AG10803 (cell line): ENCODE measurements around the gene PLXNA4.
A peak's percentile ranks its signal among the peaks of the same experiment; 100 is the strongest.

Experiments
- DNase-seq: peaks from one replicate; pipeline ENCODE4 v3.0.0; 2010; ENCODE audit warnings: low read depth
- H3K4me3 ChIP-seq: 2 replicates; pipeline ENCODE4 v1.5.1; 2011; ENCODE audit warnings: mild to moderate bottlenecking, low read length, control low read depth
- TF ChIP-seq, protein P1 (sequence below): conservative IDR thresholded peaks from 2 replicates; pipeline ENCODE4 v1.5.1; 2011; ENCODE audit warnings: mild to moderate bottlenecking, low read length, control low read depth, inconsistent platforms

PLXNA4 gene

DNA sequence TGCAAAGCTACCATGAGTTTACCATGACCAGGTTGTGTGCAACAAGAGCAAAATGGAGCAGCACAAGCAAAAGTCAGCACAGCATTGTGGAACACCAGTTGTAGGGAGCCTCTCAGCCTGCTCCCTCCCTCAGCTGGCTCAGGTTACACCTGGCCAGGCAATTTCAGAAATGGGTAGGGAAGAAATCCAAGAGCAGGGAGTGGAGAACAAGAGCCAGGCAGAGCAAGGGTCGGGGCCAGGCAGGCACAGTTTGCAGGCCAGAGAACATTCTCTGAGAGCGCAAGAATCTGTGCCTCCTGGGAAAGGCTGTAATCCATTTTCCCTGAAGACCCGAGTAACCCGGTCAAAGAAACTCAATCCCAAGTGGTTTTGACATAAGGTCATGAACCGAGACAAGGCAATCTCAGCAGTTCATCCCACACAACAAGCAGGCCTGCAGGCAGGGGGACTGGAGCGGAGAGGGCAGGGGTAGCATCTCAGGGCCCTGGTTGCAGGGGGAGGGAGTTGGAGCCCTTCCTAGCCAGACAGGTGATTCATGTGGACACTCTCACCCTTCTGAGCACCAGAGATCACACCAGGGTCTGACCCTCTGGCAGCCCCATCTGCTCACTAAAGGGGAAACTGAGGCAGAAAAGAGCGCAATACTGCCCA is 258.4 kb downstream of the PLXNA4 start:
- DNase-seq, result no peak
- TF ChIP-seq, protein P1, sequence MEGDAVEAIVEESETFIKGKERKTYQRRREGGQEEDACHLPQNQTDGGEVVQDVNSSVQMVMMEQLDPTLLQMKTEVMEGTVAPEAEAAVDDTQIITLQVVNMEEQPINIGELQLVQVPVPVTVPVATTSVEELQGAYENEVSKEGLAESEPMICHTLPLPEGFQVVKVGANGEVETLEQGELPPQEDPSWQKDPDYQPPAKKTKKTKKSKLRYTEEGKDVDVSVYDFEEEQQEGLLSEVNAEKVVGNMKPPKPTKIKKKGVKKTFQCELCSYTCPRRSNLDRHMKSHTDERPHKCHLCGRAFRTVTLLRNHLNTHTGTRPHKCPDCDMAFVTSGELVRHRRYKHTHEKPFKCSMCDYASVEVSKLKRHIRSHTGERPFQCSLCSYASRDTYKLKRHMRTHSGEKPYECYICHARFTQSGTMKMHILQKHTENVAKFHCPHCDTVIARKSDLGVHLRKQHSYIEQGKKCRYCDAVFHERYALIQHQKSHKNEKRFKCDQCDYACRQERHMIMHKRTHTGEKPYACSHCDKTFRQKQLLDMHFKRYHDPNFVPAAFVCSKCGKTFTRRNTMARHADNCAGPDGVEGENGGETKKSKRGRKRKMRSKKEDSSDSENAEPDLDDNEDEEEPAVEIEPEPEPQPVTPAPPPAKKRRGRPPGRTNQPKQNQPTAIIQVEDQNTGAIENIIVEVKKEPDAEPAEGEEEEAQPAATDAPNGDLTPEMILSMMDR, result no peak
- H3K4me3 ChIP-seq, result no peak overlapping the region

DNA sequence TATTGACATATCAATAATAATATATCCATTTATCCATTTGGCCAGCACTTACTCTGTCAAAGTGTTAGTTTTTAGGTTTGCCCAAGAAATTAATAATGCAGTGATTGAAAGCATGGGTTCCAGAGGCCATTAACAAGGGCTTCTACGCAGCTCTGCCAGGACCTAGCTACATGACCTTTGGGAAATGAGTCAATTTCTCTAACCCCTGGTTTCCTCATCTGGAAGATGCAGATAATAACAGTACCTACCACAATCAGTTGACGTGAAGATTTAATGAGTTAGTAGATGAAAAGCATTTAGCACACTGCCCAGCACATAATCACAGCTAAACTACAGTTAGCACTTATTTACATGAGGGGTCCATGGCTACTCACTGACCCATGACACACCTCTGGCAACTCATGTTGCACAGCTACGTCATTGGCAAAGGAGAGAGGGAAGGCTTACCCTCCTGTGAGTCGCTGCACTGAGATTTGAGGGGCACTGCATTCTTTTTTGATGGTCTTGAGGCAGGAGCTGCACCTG is 263.7 kb downstream of the PLXNA4 start:
- TF ChIP-seq, protein P1, result no peak
- DNase-seq, result no peak
- H3K4me3 ChIP-seq, result no peak overlapping the region

DNA sequence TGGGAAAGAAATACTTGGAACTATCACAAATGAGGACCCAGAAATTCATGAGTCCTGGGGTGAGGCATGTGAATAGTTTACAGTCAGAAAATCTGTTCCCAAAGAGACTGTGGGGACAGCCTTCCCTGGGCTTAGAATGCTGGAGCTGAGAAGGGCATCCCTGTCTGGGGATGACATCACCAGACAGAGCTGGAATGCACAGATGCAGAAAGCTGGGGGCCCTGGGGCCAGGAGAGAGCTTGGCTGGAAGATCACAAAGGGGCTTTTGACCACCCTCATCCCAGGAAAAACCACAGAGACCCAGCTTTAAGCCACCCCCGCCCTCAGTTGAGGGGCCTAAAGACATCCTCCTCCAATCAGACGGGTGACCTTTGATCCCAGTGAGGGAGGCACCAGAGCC is 264.5 kb downstream of the PLXNA4 start:
- DNase-seq, result no peak
- no peak overlapping the region for H3K4me3 ChIP-seq
- TF ChIP-seq, protein P1, result no peak

DNA sequence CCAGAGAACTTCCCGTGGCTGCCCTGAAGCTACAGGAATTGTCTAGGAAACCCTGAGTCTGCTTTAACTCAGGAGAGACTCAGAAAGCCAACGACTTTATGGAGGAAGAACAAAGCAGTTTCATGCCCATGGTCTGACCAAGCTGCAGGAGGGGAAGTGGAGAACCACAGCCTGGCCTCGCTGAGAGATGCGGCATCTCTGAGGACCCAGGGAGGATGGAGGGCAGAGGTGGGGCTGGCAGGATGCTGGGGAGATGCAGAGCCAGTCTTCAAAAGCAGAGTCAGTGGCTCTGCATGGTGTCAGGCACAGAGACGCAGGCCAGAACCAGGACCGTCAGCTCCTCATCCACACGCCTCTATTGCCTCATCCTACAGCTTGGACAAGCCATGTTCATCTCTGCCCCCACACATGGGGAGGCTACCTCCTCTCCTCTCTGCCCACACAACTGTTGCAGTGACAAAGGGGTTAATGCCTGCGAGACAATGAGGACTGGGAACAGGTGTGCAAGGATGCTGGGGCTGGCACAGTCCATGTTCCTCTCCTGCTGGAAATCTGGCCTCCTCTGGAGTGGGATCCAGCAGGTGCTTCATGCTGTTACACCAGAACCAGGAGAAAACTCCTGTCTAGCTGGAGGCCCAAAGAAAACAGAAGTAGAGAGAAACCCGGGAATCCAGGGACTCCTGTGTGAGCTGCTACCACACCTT is 267.0 kb downstream of the PLXNA4 start:
- H3K4me3 ChIP-seq, result no peak overlapping the region
- no peak for DNase-seq
- TF ChIP-seq, protein P1, result no peak

DNA sequence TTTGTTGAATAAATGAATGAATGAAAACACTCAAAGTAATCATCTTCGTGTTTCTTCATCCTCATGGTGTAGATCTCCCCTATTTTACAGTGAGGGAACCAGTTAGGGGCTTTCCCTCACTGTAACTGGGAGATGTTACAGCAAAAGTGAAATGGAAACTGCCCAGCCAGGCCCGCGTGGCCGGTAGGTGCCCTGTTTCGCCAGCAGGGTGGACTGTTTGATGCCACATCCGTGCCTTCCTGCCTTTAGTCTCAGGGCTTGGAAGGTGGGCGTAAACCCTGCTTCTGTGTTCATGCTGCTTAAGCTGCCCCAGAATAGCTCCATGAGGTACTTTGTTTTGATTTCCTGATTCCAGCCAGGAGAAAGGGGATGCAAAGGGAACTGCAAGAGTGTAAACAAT is 268.8 kb downstream of the PLXNA4 start:
- DNase-seq, result no peak
- TF ChIP-seq, protein P1, result no peak
- no peak overlapping the region for H3K4me3 ChIP-seq

DNA sequence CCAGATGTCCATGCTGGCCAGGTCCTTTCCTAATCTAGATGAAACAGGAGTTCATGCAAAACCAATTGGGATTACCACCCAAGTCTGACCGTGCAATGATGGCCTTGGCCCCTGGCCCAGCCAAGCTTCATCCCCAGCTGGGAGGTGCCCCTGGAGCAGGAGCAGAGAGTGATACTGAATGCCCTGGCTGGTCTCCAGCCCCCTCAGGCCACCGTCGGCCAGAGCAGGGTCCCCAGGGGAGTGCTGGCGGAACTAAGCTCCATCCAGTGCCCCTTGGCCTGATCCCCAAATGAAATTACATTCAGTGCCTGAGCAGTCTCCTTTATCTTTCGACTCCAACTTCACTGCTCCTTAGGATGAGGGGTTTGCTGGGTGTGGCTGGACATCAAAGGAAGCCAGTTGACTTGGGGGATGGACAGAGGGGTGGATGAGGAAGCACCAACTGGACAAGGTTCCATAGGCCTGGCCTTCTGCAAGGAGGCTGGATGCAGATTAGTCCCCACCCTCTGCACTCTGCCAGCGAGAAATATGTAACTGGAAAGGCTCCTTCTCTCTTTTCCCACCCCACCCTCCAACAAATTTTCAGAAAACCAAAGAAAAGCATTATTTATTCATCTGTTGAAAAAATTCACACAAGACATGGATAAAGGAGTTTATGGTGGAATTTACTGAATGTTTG is 275.5 kb downstream of the PLXNA4 start:
- no peak for DNase-seq
- TF ChIP-seq, protein P1, result no peak
- H3K4me3 ChIP-seq, result no peak overlapping the region

DNA sequence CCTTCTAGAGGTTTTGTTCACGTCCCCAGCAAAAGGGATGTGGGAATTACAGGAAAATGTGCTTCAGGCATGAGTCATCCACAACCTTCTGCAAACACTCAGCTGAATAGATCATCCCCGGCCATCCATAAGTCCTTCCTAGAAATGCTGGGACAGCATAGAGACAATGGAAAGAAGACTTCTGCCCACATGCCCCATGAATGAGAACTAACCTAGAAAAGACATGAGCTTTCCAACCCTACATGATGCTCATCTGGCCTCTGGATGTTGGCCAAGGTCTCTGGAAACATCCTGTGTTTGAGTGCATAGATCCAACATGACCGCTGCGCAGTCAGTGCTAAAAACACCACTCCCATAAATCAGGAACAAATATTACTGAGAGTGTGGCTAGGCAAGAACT is 277.5 kb downstream of the PLXNA4 start:
- TF ChIP-seq, protein P1, result no peak
- peak; percentile 70 for DNase-seq
- no peak overlapping the region for H3K4me3 ChIP-seq
